Thoracic aorta (tissue), 2 donors: ENCODE data around the gene TLE4. TPM values are rescaled to one million over a fixed set of nuclear protein-coding genes. Genes with fewer than 3 reads are reported as not detected.
"Not testable (repeated sequence)": the region's sequence is repeated elsewhere in the genome, so short reads cannot be mapped to it uniquely, and the experiment has no call there.

ENCODE experiments used
- ATAC-seq: fragments of 150-250 bp; one replicate; pipeline ENCODE4 v1.8.0; 2017; ENCODE audit warnings: low read depth; ENCODE audit not compliant: insufficient number of reproducible peaks, low FRiP score
- DNase-seq: peaks from one replicate; pipeline ENCODE4 v3.0.0-alpha.2; 2020; ENCODE audit warnings: low spot score
- H3K27ac ChIP-seq, 2 donors: fragments of 200-600 bp; sonication (generic); 1 replicate in 1 of 2; 2 replicates in 1 of 2; pipeline ENCODE4 v1.5.1; 2016; ENCODE audit warnings: mild to moderate bottlenecking in 2 of 2, moderate library complexity in 2 of 2
- H3K27me3 ChIP-seq: fragments of 200-600 bp; sonication (generic); replicated peaks from 2 replicates; pipeline ENCODE4 v1.6.0; 2016; ENCODE audit warnings: mild to moderate bottlenecking; ENCODE audit not compliant: insufficient read depth
- H3K36me3 ChIP-seq: fragments of 200-600 bp; sonication (generic); one replicate; pipeline ENCODE4 v1.5.1; 2016
- H3K4me1 ChIP-seq, 2 donors: fragments of 200-600 bp; sonication (generic); 1 replicate in 1 of 2; 2 replicates in 1 of 2; pipeline versions ENCODE4 v1.5.1 to v1.6.0; 2016; ENCODE audit warnings: low read depth in 2 of 2, mild to moderate bottlenecking in 1 of 2; ENCODE audit not compliant: control insufficient read depth in 1 of 2
- H3K4me3 ChIP-seq: fragments of 200-600 bp; sonication (generic); 2 replicates; pipeline ENCODE4 v1.5.1; 2016; ENCODE audit warnings: mild to moderate bottlenecking
- H3K9me3 ChIP-seq: fragments of 200-600 bp; sonication (generic); 2 replicates; pipeline ENCODE4 v1.5.1; 2016
- total RNA-seq, 2 donors: library from RNA; depleted of rRNA; stranded (reverse); fragments of >200 nt; gene quantifications; one replicate each; pipeline versions ENCODE4 v1.1.0 to v1.2.3, GENCODE V29; 2016
- TF ChIP-seq, protein P1 (sequence below): fragments of 200-600 bp; sonication (generic); IDR thresholded peaks from one replicate; pipeline ENCODE4 v1.5.1; 2019; ENCODE audit warnings: antibody characterized with exemption

TLE4 gene
- total RNA-seq, 2 donors from 2014 or later, result 19.7 to 44.1 TPM

DNA sequence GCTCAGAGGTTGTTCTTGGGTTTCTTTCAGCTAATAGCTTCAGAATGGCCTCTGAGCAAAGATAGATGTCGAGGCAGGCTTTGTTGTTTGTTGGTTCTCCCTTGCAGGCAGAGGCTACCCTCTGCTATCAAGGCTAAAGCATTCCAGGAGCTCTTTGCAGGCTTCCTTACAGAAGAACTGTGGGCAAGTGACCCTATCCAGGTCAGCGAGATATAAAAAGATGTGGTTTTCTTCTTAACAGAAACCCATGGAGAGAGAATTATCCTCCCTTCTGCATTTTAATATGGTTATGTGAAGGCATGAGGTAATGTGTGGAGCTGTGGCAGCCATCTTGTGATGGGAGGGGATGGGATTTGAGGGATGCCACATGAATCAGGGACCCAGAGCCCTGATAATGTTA is 67.0 kb downstream of the TLE4 start:
- Histone ChIP-seq H3K36me3 (no peaks in the 10 kb centered on the region), H3K9me3 (no peaks in the 10 kb centered on the region), H3K27me3 (no peaks in the 10 kb centered on the region), H3K4me3 (no peak overlapping the region), H3K4me1 (no peaks in the 10 kb centered on the region), H3K27ac (no peak overlapping the region)
- TF ChIP-seq, protein P1, sequence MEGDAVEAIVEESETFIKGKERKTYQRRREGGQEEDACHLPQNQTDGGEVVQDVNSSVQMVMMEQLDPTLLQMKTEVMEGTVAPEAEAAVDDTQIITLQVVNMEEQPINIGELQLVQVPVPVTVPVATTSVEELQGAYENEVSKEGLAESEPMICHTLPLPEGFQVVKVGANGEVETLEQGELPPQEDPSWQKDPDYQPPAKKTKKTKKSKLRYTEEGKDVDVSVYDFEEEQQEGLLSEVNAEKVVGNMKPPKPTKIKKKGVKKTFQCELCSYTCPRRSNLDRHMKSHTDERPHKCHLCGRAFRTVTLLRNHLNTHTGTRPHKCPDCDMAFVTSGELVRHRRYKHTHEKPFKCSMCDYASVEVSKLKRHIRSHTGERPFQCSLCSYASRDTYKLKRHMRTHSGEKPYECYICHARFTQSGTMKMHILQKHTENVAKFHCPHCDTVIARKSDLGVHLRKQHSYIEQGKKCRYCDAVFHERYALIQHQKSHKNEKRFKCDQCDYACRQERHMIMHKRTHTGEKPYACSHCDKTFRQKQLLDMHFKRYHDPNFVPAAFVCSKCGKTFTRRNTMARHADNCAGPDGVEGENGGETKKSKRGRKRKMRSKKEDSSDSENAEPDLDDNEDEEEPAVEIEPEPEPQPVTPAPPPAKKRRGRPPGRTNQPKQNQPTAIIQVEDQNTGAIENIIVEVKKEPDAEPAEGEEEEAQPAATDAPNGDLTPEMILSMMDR, result no peak
- DNase-seq (no peak), ATAC-seq (no peak)

DNA sequence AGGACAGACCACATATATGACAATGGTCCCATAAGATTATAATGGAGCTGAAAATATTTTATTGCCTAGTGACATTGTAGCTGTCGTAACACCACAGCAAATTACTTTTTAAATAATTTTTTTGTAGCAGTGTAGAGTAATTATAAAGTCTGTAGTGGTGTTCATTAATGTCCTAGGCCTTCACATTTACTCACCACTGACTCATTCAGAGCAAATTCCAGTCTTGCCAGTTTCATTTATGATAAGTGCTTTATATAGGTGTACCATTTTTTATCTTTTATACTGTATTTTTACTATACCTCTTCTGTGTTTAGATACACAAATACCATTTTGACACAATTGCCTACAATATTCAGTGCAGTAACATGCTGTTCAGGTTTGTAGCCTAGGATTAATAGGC is 67.6 kb downstream of the TLE4 start:
- H3K4me3 ChIP-seq, result no peak overlapping the region
- no peaks in the 10 kb centered on the region for H3K9me3 ChIP-seq
- DNase-seq (no peak), ATAC-seq (no peak)
- no peak overlapping the region for H3K27ac ChIP-seq
- TF ChIP-seq, protein P1, result no peak
- no peaks in the 10 kb centered on the region for H3K4me1 ChIP-seq
- H3K36me3 ChIP-seq, result no peaks in the 10 kb centered on the region
- H3K27me3 ChIP-seq, result no peaks in the 10 kb centered on the region

DNA sequence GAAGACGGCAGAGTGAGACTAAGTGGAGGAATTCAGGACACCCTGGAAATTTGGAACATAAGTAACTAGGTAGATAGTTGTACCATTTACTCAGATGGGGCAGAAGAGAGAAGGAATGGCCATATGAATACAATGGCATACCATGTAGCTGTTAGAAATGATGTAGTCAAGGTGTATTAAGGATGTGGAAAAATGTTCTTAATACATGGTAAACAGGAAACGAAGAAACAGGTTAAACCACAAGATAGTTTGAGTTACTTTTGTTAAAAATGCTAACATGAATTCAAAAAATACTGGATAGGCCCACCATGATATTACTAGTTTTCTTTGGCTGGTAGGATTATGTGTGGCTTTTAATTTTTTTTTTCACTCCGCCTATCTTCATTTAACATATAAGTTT is 68.3 kb downstream of the TLE4 start:
- not testable (repeated sequence) for DNase-seq, ATAC-seq, H3K4me1 ChIP-seq, H3K27me3 ChIP-seq, H3K4me3 ChIP-seq, H3K27ac ChIP-seq, H3K36me3 ChIP-seq, H3K9me3 ChIP-seq

DNA sequence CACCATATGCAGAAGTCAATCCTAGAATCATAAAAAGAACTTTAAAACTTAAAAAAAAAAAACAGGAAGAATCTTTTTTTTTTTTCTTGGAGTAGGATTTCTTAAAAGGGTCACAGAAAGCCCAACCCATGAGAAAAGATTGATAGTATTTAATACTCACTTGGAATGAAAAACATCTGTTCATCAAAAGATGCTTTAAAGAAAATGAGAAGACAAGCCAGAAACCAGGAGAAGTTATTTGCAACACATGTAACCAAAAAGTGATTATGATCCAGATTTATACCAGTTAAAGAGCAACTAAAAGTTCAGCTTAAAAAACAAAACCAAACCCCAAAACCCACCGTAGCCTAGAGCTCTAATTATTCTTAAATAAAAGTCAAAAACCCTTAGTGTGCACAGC is 69.3 kb downstream of the TLE4 start:
- Histone ChIP-seq H3K4me3 (no peak overlapping the region), H3K36me3 (no peaks in the 10 kb centered on the region), H3K27ac (no peak overlapping the region), H3K27me3 (no peaks in the 10 kb centered on the region), H3K4me1 (no peaks in the 10 kb centered on the region), H3K9me3 (no peaks in the 10 kb centered on the region)
- TF ChIP-seq, protein P1, result no peak
- no peak for DNase-seq
- ATAC-seq, result no peak

DNA sequence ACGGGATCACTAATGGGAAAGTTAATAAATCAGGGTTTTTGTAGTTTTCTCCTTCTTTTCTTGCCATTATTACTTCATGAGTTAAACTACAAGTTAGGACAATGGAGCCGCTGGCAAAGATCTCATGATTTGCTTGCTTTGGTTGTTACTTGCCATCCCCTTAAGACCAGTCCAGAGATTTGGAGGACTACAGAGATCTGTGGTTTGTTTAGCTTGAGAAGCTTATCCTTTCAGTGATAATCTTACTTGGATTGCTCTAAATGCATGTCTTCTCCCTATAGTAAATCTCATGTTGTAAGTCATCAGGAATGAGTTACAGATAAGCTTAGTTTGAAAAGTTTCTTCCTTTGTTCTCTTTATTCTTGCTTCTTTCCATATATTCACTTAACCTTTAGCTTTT is 70.9 kb downstream of the TLE4 start:
- no peak for ATAC-seq

DNA sequence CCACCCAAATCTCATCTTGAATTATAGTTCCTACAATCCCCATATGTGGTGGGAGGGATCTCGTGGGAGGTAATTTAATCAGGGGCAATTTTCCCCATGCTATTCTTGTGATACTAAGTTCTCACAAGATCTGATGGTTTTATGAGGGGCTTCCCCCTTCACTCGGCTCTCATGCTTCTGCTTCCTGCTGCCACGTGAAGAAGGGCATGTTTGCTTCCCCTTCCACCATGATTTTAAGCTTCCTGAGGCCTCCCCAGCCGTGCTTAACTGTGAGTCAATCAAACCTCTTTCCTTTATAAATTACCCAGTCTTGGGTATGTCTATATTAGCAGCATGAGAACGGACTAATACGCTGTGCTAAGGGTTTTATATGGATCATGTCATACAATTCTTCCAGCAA is 72.3 kb downstream of the TLE4 start:
- Histone ChIP-seq H3K4me3 (no peak overlapping the region), H3K27me3 (no peaks in the 10 kb centered on the region), H3K36me3 (no peaks in the 10 kb centered on the region), H3K9me3 (no peaks in the 10 kb centered on the region), H3K27ac (no peak overlapping the region), H3K4me1 (no peaks in the 10 kb centered on the region)
- TF ChIP-seq, protein P1, result no peak
- DNase-seq (no peak), ATAC-seq (no peak)

More for the DNA sequence above, 70.9 kb downstream of the TLE4 start:
- H3K9me3 ChIP-seq, result no peaks in the 10 kb centered on the region
- no peak overlapping the region for H3K27ac ChIP-seq
- TF ChIP-seq, protein P1, result no peak
- H3K36me3 ChIP-seq, result no peaks in the 10 kb centered on the region
- DNase-seq, result no peak
- H3K4me3 ChIP-seq, result no peak overlapping the region
- H3K27me3 ChIP-seq, result no peaks in the 10 kb centered on the region
- H3K4me1 ChIP-seq, result no peaks in the 10 kb centered on the region
